ENCODE data around the gene HK1. TPM values are rescaled to one million over a fixed set of nuclear protein-coding genes. Genes with fewer than 3 reads are reported as not detected.

The HK1 gene
- total RNA-seq, 1 donor from 2014 or later: 61.3 TPM

GRCh38 chr10:69387500-69387899 is 109.2 kb downstream of the HK1 start:
- Mint-ChIP-seq H3K36me3 (ENCODE audit: unreplicated experiment) (peaks cover 34% of the 10 kb centered on the region), H3K27me3 (ENCODE audit: unreplicated experiment) (no peaks in the 10 kb centered on the region), H3K9me3 (ENCODE audit: unreplicated experiment) (no peaks in the 10 kb centered on the region), H3K4me1 (ENCODE audit: unreplicated experiment) (peaks cover 24% of the 10 kb centered on the region), H3K27ac (ENCODE audit: unreplicated experiment) (no peak overlapping the region), H3K4me3 (ENCODE audit: unreplicated experiment) (no peak overlapping the region)
- DNase-seq (ENCODE audit: extremely low spot score, unreplicated experiment): no peak
- TF ChIP-seq CTCF (IDR thresholded peaks at IDR 0.05): no peak

DNA sequence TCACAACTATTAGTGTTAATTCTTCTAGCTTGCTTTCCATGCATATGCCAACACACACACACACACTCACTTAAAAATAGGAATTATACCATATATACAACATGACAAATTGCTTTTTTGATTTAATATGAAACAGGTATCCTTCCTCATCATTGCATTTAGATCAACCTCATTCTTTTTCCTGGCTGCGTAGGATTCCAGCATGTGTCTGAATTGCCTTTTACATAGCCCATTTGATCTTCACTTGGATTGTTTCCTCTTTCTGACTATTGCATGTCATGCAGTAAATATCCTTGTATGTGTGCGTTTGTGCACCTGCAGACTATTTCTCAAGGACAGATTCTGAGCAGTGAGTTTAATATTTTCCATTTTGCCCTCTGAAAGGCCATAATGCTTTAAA is 110.2 kb downstream of the HK1 start:
- Mint-ChIP-seq H3K36me3 (ENCODE audit: unreplicated experiment) (peaks cover 35% of the 10 kb centered on the region), H3K27me3 (ENCODE audit: unreplicated experiment) (no peaks in the 10 kb centered on the region), H3K4me1 (ENCODE audit: unreplicated experiment) (peaks cover 20% of the 10 kb centered on the region), H3K9me3 (ENCODE audit: unreplicated experiment) (no peaks in the 10 kb centered on the region), H3K4me3 (ENCODE audit: unreplicated experiment) (no peak overlapping the region), H3K27ac (ENCODE audit: unreplicated experiment) (no peak overlapping the region)
- TF ChIP-seq CTCF (IDR thresholded peaks at IDR 0.05): no peak
- DNase-seq (ENCODE audit: extremely low spot score, unreplicated experiment): no peak

DNA sequence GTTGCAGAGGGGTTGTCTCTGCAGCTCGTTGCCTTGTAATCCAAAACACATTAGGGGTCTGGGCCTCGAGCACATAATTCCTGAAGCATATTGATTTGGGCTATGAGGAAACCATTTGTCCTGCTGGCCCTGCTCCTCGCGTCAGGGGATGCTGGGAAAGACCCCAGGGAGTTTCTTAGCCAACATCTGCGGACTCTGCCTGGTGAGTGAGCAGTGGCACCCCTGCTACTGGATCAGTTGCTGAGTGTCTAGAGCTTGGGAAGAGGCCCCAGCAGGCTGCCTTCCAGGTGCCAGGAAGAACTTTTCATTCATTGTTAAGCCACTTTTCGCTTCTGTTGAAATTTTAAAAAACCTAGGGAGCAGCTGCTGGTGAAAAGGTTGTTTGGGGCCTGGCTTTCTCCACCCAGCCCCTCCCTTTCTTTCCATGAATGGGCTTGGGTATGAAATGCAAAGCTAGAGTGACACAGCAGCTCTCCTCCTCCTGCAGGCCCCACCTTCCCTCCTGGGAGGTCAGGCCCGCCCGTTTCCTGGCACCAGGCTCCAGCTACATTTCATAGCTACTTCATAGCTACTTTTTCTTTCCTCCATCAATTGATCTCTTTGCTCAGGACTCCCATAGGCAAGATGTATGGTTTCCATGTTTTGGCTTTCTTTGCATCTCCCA is 111.7 kb downstream of the HK1 start:
- no peak for DNase-seq (ENCODE audit: extremely low spot score, unreplicated experiment)
- peaks cover 25% of the 10 kb centered on the region for H3K36me3 Mint-ChIP-seq (ENCODE audit: unreplicated experiment)
- peaks cover 18% of the 10 kb centered on the region for H3K4me1 Mint-ChIP-seq (ENCODE audit: unreplicated experiment)
- TF ChIP-seq CTCF (IDR thresholded peaks at IDR 0.05): no peak
- no peaks in the 10 kb centered on the region for H3K27me3 Mint-ChIP-seq (ENCODE audit: unreplicated experiment)
- H3K27ac Mint-ChIP-seq (ENCODE audit: unreplicated experiment): peak overlapping the region; percentile 38
- H3K9me3 Mint-ChIP-seq (ENCODE audit: unreplicated experiment): no peaks in the 10 kb centered on the region
- H3K4me3 Mint-ChIP-seq (ENCODE audit: unreplicated experiment): no peak overlapping the region

DNA sequence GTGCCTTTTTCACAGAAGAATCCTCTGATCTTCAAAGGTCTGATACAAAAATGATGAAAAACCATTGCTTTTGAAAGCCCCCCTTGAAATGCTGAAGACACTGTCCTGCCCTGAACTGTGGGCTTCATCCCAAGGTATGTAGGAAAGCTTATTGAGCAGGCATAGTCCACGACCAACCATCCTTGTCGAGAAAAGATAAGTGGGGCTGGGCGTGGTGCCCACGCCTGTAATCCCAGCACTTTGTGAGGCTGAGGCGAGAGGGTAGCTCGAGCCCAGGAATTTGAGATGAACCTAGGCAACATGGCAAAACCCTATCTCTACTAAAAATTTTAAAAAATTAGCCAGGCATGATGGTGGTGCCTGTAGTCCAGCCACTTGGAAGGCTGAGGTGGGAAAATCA is 112.9 kb downstream of the HK1 start:
- H3K4me1 Mint-ChIP-seq (ENCODE audit: unreplicated experiment): peaks cover 18% of the 10 kb centered on the region
- no peak for TF ChIP-seq CTCF (IDR thresholded peaks at IDR 0.05)
- no peak for DNase-seq (ENCODE audit: extremely low spot score, unreplicated experiment)
- no peak overlapping the region for H3K27ac Mint-ChIP-seq (ENCODE audit: unreplicated experiment)
- H3K27me3 Mint-ChIP-seq (ENCODE audit: unreplicated experiment): no peaks in the 10 kb centered on the region
- no peak overlapping the region for H3K4me3 Mint-ChIP-seq (ENCODE audit: unreplicated experiment)
- peaks cover 19% of the 10 kb centered on the region for H3K36me3 Mint-ChIP-seq (ENCODE audit: unreplicated experiment)
- H3K9me3 Mint-ChIP-seq (ENCODE audit: unreplicated experiment): no peaks in the 10 kb centered on the region

GRCh38 chr10:69392481-69393000 is 114.2 kb downstream of the HK1 start:
- Mint-ChIP-seq H3K36me3 (ENCODE audit: unreplicated experiment) (peaks cover 20% of the 10 kb centered on the region), H3K4me3 (ENCODE audit: unreplicated experiment) (no peak overlapping the region), H3K4me1 (ENCODE audit: unreplicated experiment) (peaks cover 18% of the 10 kb centered on the region), H3K27me3 (ENCODE audit: unreplicated experiment) (no peaks in the 10 kb centered on the region), H3K27ac (ENCODE audit: unreplicated experiment) (no peak overlapping the region), H3K9me3 (ENCODE audit: unreplicated experiment) (no peaks in the 10 kb centered on the region)
- DNase-seq (ENCODE audit: extremely low spot score, unreplicated experiment): peak; percentile 93
- peak; percentile 94 for TF ChIP-seq CTCF (IDR thresholded peaks at IDR 0.05)
